ENCODE measurements around the gene SOX2.

SOX2 gene

DNA sequence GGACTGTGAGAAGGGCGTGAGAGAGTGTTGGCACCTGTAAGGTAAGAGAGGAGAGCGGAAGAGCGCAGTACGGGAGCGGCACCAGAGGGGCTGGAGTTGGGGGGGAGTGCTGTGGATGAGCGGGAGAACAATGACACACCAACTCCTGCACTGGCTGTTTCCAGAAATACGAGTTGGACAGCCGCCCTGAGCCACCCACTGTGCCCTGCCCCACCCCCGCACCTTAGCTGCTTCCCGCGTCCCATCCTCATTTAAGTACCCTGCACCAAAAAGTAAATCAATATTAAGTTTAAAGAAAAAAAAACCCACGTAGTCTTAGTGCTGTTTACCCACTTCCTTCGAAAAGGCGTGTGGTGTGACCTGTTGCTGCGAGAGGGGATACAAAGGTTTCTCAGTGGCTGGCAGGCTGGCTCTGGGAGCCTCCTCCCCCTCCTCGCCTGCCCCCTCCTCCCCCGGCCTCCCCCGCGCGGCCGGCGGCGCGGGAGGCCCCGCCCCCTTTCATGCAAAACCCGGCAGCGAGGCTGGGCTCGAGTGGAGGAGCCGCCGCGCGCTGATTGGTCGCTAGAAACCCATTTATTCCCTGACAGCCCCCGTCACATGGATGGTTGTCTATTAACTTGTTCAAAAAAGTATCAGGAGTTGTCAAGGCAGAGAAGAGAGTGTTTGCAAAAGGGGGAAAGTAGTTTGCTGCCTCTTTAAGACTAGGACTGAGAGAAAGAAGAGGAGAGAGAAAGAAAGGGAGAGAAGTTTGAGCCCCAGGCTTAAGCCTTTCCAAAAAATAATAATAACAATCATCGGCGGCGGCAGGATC is at the start of gene SOX2:
Gene SOX2 (plus strand): TSS at position 601 of the 811 bp plus-strand sequence. CDS start 436 bp downstream, outside the sequence.
- peaks cover 4% of the 10 kb centered on the region for H3K9me3 Mint-ChIP-seq (ENCODE audit: low read depth)
- H3K4me3 Mint-ChIP-seq = peak within 1 kb of the TSS; percentile 46
- H3K27me3 Mint-ChIP-seq = peaks cover 54% of the 10 kb centered on the region

DNA sequence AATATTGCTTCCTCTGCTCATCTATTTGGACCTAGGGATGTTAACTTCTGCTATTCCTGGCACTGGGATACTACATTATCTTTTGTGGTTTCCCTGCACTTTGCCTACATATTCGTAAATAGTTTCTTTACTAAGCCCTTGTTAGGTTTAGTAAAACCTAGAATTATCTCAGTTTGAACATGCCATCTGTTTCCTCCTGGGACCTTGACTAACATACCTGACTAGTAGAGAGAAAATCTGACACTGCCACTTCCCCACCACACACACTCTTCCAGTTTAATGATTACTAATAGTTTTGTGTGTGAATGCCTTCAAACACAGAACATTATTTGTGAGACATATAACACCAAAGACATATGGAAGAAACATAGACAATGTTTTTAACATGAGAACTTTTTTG is 28.2 kb upstream of the SOX2 start:
- Mint-ChIP-seq H3K4me1 (ENCODE audit: low read depth) (no peaks in the 10 kb centered on the region), H3K27me3 (peaks cover 21% of the 10 kb centered on the region), H3K9me3 (ENCODE audit: low read depth) (no peaks in the 10 kb centered on the region), H3K4me3 (no peak overlapping the region), H3K27ac (no peak overlapping the region), H3K36me3 (no peaks in the 10 kb centered on the region)

More for the DNA sequence above, at the start of gene SOX2:
- Mint-ChIP-seq H3K36me3 (no peaks in the 10 kb centered on the region), H3K27ac (no peak within 1 kb of the TSS), H3K4me1 (ENCODE audit: low read depth) (peaks cover 8% of the 10 kb centered on the region)

DNA sequence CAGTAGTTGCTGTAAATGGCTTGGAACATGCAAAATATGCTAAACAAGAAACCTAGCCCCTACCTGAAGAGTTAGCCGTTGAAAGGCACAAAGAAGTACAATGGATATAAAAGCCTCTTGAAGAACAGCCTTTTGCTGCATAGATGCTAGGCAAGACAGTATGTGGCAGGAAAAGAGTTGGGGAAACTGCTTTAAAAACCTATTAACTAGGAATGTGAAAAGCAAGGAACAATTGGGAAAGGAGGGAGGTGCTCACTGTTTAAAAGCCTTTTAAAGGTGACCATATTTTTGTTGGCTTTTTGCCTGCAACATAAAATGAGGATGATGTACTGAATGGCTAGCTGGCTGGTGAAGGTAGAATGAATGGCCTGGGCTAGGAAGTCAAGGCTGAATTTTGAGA is 24.5 kb upstream of the SOX2 start:
- Mint-ChIP-seq H3K4me1 (ENCODE audit: low read depth) (no peaks in the 10 kb centered on the region), H3K4me3 (no peak overlapping the region), H3K36me3 (no peaks in the 10 kb centered on the region), H3K27ac (no peak overlapping the region), H3K27me3 (peaks cover 26% of the 10 kb centered on the region), H3K9me3 (ENCODE audit: low read depth) (no peaks in the 10 kb centered on the region)

- Mint-ChIP-seq H3K27me3 (peaks cover 27% of the 10 kb centered on the region), H3K27ac (no peak overlapping the region), H3K4me1 (ENCODE audit: low read depth) (no peaks in the 10 kb centered on the region), H3K9me3 (ENCODE audit: low read depth) (no peaks in the 10 kb centered on the region), H3K36me3 (no peaks in the 10 kb centered on the region), H3K4me3 (no peak overlapping the region)
Measured at GRCh38 chr3:181687731-181688130, 24.0 kb upstream of the SOX2 start.

- H3K4me1 Mint-ChIP-seq (ENCODE audit: low read depth) = no peaks in the 10 kb centered on the region
- no peaks in the 10 kb centered on the region for H3K9me3 Mint-ChIP-seq (ENCODE audit: low read depth)
- no peak overlapping the region for H3K27ac Mint-ChIP-seq
- H3K27me3 Mint-ChIP-seq = peaks cover 22% of the 10 kb centered on the region
- H3K4me3 Mint-ChIP-seq = no peak overlapping the region
- H3K36me3 Mint-ChIP-seq = no peaks in the 10 kb centered on the region
Measured at GRCh38 chr3:181689546-181689945, 22.2 kb upstream of the SOX2 start.

GRCh38 chr3:181690769-181691168 is 21.0 kb upstream of the SOX2 start:
- H3K4me3 Mint-ChIP-seq = no peak overlapping the region
- peaks cover 27% of the 10 kb centered on the region for H3K27me3 Mint-ChIP-seq
- H3K9me3 Mint-ChIP-seq (ENCODE audit: low read depth) = no peaks in the 10 kb centered on the region
- H3K27ac Mint-ChIP-seq = no peak overlapping the region
- no peaks in the 10 kb centered on the region for H3K36me3 Mint-ChIP-seq
- peaks cover 3% of the 10 kb centered on the region for H3K4me1 Mint-ChIP-seq (ENCODE audit: low read depth)

- H3K9me3 Mint-ChIP-seq (ENCODE audit: low read depth) = no peaks in the 10 kb centered on the region
- no peak overlapping the region for H3K4me3 Mint-ChIP-seq
- H3K36me3 Mint-ChIP-seq = no peaks in the 10 kb centered on the region
- H3K27me3 Mint-ChIP-seq = peaks cover 35% of the 10 kb centered on the region
- H3K4me1 Mint-ChIP-seq (ENCODE audit: low read depth) = peaks cover 9% of the 10 kb centered on the region
- H3K27ac Mint-ChIP-seq = no peak overlapping the region
Measured at GRCh38 chr3:181691901-181692300, 19.8 kb upstream of the SOX2 start.

GRCh38 chr3:181692311-181693145 is 19.2 kb upstream of the SOX2 start:
- Mint-ChIP-seq H3K4me3 (no peak overlapping the region), H3K36me3 (no peaks in the 10 kb centered on the region), H3K27me3 (peaks cover 40% of the 10 kb centered on the region), H3K27ac (no peak overlapping the region), H3K9me3 (ENCODE audit: low read depth) (no peaks in the 10 kb centered on the region), H3K4me1 (ENCODE audit: low read depth) (peaks cover 9% of the 10 kb centered on the region)

- Mint-ChIP-seq H3K4me1 (ENCODE audit: low read depth) (peaks cover 9% of the 10 kb centered on the region), H3K36me3 (no peaks in the 10 kb centered on the region), H3K27ac (no peak overlapping the region), H3K27me3 (peaks cover 46% of the 10 kb centered on the region), H3K4me3 (no peak overlapping the region), H3K9me3 (ENCODE audit: low read depth) (no peaks in the 10 kb centered on the region)
Measured at GRCh38 chr3:181693280-181693679, 18.4 kb upstream of the SOX2 start.

DNA sequence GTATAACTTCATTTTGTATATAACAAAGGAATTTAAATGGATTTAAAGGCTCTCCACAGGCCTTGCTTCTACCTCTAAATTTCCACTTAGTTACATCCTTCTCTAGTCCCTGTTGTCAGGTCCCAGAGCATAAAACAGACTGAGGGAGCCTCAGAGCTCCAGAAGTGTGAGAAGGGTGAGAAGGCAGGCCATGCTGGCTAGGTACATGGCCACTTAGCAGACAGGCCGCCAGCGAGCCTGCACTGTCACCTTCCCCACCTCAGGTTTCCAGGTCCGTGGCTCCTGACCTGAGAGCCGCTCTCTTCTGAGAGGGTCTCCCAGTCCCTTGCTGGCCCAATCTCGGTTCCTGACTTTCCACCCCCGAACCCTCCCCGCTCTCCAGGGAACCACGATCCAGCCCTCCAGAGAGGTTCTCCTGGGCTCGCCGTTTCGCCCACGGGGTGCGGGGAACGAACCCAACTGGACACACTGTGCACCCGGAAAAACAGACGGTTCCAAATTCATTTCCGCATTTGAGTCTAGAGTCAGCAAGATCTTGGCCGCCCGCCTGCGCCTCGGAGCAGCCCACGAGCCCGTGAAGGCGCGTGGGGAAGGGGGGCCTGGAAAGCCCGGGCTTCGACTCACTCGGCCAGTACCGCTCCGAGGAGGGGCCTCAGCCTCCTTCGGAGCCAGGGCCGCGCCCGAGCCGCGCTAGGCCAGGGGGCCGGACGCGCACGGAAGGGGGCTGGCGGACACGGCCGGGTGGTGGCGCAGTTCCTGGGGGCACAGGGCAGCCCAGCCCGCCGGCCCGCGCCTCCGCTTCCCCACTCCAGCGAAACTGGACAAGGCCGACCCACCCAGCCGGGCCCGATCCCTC is 16.7 kb upstream of the SOX2 start:
- Mint-ChIP-seq H3K4me3 (peak overlapping the region; percentile 51), H3K36me3 (no peaks in the 10 kb centered on the region), H3K27ac (no peak overlapping the region), H3K4me1 (ENCODE audit: low read depth) (peaks cover 9% of the 10 kb centered on the region), H3K27me3 (peaks cover 58% of the 10 kb centered on the region), H3K9me3 (ENCODE audit: low read depth) (no peaks in the 10 kb centered on the region)

- H3K9me3 Mint-ChIP-seq (ENCODE audit: low read depth) = no peaks in the 10 kb centered on the region
- H3K36me3 Mint-ChIP-seq = no peaks in the 10 kb centered on the region
Measured at GRCh38 chr3:181695661-181696491, 15.8 kb upstream of the SOX2 start.

DNA sequence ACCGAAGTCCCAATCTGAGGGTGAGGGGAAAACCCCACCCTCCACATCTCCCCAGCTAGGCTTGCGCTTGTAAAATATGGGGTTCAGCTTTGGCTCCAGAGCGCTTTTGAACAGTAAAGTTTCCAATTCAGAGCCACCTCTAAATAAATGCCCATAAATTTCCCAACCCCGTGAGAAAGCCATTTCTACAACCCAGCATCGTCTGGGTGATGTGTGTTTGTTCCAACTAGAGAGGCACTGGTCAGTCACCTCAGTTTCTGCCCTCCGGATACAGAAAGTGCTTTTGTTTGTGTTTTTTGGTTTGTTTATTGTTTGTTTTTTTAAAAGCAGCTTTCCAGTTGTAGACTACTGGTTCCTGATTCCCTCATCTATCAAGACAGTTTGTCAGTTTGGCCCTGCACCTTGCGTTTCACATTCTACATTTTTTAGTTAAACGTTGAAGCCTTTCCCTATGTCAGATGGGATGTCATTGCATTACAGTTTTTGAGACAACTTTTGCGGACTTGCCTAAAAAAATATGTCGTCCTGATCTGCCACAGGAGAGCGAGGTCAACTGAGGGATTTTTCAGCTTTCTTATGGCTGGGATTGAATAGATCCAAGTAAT is 15.0 kb upstream of the SOX2 start:
- Mint-ChIP-seq H3K9me3 (ENCODE audit: low read depth) (no peaks in the 10 kb centered on the region), H3K27ac (no peak overlapping the region), H3K4me3 (peak overlapping the region; percentile 48), H3K27me3 (peaks cover 62% of the 10 kb centered on the region), H3K4me1 (ENCODE audit: low read depth) (peaks cover 21% of the 10 kb centered on the region), H3K36me3 (no peaks in the 10 kb centered on the region)

More at GRCh38 chr3:181695661-181696491, 15.8 kb upstream of the SOX2 start:
- Mint-ChIP-seq H3K27ac (no peak overlapping the region), H3K4me3 (peak overlapping the region; percentile 58), H3K27me3 (peaks cover 60% of the 10 kb centered on the region), H3K4me1 (ENCODE audit: low read depth) (peaks cover 17% of the 10 kb centered on the region)

DNA sequence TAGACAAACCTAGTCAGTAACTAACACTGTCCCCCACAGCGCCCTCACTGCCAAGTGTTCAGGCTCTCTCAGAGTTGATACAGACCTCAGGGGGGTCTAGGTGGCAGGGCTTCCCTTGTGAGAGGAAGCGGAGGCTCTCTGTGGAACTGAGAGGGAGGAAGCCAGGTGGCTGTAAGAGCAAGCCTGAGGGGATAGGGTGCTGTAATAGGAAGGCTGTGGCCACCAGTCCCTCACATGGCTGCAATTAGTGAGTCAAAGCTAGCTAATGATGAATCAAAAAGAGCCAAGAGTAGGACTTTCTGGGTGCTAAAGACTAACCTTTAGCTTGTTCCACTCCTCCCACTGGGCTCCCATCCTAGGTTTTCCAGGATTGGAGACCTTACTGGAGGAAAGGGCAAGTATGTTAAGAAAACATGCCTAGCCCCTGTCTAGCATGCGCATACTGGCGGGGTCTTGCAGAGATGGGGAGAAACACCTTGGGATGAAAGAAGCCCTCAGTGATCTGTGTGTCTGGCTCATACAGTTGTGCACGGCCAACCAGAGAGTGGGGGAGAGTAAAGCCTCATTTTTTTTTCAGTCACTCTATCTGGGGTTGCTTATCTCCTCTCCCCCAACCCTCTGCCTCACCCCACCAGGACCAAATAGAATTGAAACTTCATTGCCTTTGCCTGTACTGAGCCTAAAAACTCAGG is 13.3 kb upstream of the SOX2 start:
- Mint-ChIP-seq H3K27ac (no peak overlapping the region), H3K4me3 (no peak overlapping the region), H3K4me1 (ENCODE audit: low read depth) (peaks cover 27% of the 10 kb centered on the region), H3K36me3 (no peaks in the 10 kb centered on the region), H3K9me3 (ENCODE audit: low read depth) (no peaks in the 10 kb centered on the region), H3K27me3 (peaks cover 67% of the 10 kb centered on the region)

Measured in activated naive CD8-positive, alpha-beta T cell (primary cell).